ENCODE results near the gene PLK3. TPM values are rescaled to one million over a fixed set of nuclear protein-coding genes. Genes with fewer than 3 reads are reported as not detected.
"Not testable (repeated sequence)": the region's sequence is repeated elsewhere in the genome, so short reads cannot be mapped to it uniquely, and the experiment has no call there.

The PLK3 gene
- total RNA-seq, 4 donors from 2014 or later: 10.6 to 29.3 (median 26.3) TPM

DNA sequence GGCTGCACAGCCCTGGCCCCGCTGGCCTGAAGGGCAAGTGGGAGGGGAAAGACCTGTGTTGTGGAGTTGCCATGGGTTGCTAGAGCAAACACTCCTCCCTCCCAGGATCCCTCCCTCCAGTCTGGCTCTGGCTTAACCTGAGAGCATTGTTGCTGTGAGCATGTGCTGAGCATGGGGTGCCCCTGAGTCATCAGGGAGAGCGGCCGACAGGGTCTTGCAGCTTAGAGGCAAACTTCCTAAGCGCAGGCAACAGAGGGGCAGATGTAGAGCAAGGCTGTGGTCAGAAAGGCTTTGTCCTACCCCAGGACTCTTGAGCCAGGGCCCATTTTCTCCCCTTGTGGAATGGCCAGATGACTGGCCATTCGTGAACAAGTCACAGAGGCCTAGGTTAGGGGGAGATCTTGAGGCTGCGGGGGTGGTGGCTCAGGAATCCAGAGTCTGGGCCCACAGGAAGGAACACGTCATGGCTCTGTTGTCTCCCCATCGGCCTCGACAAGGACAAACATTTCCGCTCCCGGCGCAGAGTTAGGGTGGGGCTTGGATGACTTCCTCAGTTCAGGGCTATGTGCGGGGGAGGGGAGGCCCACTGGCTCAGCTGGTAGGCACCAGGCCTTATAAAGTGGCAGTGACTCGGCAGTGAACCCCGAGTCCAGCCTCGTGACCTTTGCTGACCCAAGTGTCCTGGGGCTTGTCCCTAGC is 7.3 kb downstream of the PLK3 start:
- peak; percentile 97 for DNase-seq (ENCODE audit: low spot score in 2 of 2)
- H3K4me3 ChIP-seq: peak overlapping the region in 3 of 4 donors; percentile 24 to 49 (median 35)
- no peaks in the 10 kb centered on the region for H3K9me3 ChIP-seq
- WGBS, 2 donors: 0 to 3% methylated on average over 5 to 16 of the region's 16 CpGs
- no peaks in the 10 kb centered on the region for H3K27me3 ChIP-seq
- peaks cover 0 to 89% (median 64%) of the 10 kb centered on the region in 4 donors for H3K4me1 ChIP-seq
- peaks cover 0 to 41% (median 6%) of the 10 kb centered on the region in 3 donors for H3K36me3 ChIP-seq
- peak overlapping the region; percentile 97 to 100 (median 100) for H3K27ac ChIP-seq
- TF ChIP-seq EP300 (IDR thresholded peaks at IDR 0.05): peak; percentile 77 to 96
- TF ChIP-seq, protein P1, sequence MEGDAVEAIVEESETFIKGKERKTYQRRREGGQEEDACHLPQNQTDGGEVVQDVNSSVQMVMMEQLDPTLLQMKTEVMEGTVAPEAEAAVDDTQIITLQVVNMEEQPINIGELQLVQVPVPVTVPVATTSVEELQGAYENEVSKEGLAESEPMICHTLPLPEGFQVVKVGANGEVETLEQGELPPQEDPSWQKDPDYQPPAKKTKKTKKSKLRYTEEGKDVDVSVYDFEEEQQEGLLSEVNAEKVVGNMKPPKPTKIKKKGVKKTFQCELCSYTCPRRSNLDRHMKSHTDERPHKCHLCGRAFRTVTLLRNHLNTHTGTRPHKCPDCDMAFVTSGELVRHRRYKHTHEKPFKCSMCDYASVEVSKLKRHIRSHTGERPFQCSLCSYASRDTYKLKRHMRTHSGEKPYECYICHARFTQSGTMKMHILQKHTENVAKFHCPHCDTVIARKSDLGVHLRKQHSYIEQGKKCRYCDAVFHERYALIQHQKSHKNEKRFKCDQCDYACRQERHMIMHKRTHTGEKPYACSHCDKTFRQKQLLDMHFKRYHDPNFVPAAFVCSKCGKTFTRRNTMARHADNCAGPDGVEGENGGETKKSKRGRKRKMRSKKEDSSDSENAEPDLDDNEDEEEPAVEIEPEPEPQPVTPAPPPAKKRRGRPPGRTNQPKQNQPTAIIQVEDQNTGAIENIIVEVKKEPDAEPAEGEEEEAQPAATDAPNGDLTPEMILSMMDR (IDR thresholded peaks at IDR 0.05): peak in 2 of 5 experiments; percentile 27 to 44
- TF ChIP-seq POLR2A (IDR thresholded peaks at IDR 0.05): no peak

DNA sequence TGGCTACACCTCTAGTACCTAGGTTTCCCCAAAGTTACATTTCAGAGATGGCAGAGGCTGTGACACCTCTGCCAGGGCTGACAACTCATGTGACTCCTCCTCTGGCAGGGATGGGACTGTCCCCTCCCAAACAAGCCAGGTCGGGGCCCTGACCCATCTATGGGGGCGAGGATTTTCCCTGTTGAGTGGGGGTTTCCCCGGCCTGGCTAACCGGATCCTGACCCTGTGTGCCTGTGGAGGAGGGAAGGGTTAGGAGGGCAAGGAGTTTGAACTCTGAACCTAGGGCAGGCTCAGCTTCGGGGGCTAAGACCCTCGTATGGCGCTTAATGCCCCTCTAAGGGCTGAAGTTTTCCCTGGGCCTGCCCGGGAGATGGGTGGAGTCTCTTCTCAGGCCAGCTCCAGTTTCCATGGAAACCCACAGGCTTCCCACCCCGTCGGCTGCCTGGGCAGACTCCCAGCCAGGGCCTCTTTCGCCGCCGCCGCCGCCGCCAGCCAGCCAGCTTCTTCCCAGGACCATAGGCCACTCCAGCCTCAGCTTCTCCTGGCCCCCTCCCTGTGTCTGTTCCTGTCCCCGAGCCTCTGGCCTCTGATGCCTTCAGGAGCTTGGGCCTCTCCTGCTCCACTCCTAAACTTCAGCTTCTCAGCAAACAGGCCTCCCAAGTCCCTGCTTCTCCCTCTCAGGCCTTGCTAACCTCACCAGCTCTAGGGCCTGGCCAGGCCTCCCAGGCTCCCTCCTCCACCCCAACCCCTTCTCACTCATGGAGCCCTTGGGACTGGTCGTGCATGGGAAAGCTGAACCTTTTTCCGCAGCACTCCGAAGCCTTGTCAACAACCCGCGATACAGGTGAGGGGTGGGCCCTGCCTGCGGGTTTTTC is 8.1 kb downstream of the PLK3 start, which contains the start of gene BTBD19:
Gene BTBD19 (plus strand): TSS at position 461 of the 875 bp plus-strand sequence. CDS start 298 bp downstream, at position 759.
- Histone ChIP-seq H3K27me3 (no peaks in the 10 kb centered on the region), H3K9me3 (no peaks in the 10 kb centered on the region), H3K4me1 (peaks cover 0 to 89% (median 67%) of the 10 kb centered on the region in 4 donors), H3K36me3 (peaks cover 0 to 33% (median 6%) of the 10 kb centered on the region in 3 donors), H3K4me3 (peak within 1 kb of the TSS; percentile 25 to 49 (median 33)), H3K27ac (peak within 1 kb of the TSS; percentile 97 to 100 (median 100))
- WGBS, 2 donors: 8 to 16% methylated on average over 23 of the region's 23 CpGs
- TF ChIP-seq EP300 (IDR thresholded peaks at IDR 0.05) (peak; percentile 1 to 19), POLR2A (IDR thresholded peaks at IDR 0.05) (peak; percentile 15 to 68)
- TF ChIP-seq, protein P1 (IDR thresholded peaks at IDR 0.05): no peak
- peak; percentile 74 to 79 for DNase-seq (ENCODE audit: low spot score in 2 of 2)

GRCh38 chr1:44808938-44809917 is 9.1 kb downstream of the PLK3 start:
- no peak for DNase-seq (ENCODE audit: low spot score in 2 of 2)
- TF ChIP-seq POLR2A (IDR thresholded peaks at IDR 0.05) (no peak), EP300 (IDR thresholded peaks at IDR 0.05) (peak in 1 of 2 donors; percentile 47)
- TF ChIP-seq, protein P1 (IDR thresholded peaks at IDR 0.05): no peak
- 18 to 20% methylated on average over 5 to 6 of the region's 6 CpGs for WGBS, 2 donors

GRCh38 chr1:44810101-44810761 is 10.1 kb downstream of the PLK3 start:
- Histone ChIP-seq H3K36me3 (peaks cover 0 to 14% (median 0%) of the 10 kb centered on the region in 3 donors), H3K27ac (peak overlapping the region; percentile 97 to 100 (median 100)), H3K4me3 (peak overlapping the region in 1 of 4 donors; percentile 49), H3K4me1 (peaks cover 0 to 96% (median 75%) of the 10 kb centered on the region in 4 donors), H3K27me3 (no peaks in the 10 kb centered on the region), H3K9me3 (no peaks in the 10 kb centered on the region)
- DNase-seq (ENCODE audit: low spot score in 2 of 2): peak in 1 of 2 donors; percentile 43
- 39 to 41% methylated on average over 12 of the region's 12 CpGs for WGBS, 2 donors
- TF ChIP-seq, protein P1 (IDR thresholded peaks at IDR 0.05): no peak
- TF ChIP-seq EP300 (IDR thresholded peaks at IDR 0.05) (no peak), POLR2A (IDR thresholded peaks at IDR 0.05) (no peak)

More at GRCh38 chr1:44808938-44809917, 9.1 kb downstream of the PLK3 start:
- Histone ChIP-seq H3K4me1 (peaks cover 0 to 89% (median 74%) of the 10 kb centered on the region in 4 donors), H3K27me3 (no peaks in the 10 kb centered on the region), H3K9me3 (no peaks in the 10 kb centered on the region), H3K36me3 (peaks cover 0 to 24% (median 4%) of the 10 kb centered on the region in 3 donors), H3K4me3 (peak overlapping the region; percentile 25 to 49 (median 33)), H3K27ac (peak overlapping the region; percentile 97 to 100 (median 100))

DNA sequence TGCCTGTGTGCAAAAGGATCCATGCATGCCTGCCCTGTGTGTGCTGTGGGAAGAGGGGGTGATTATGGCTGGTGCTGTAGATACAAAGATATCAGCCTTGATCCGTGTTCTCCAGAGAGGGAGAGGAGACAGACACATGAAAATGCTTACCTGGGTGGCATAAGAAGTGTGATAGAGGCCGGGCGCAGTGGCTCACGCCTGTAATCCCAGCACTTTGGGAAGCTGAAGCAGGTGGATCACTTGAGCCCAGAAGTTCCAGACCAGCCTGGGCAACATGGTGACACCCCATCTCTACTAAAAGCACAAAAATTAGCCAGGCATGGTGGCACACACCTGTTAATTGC is 10.6 kb downstream of the PLK3 start:
- peaks cover 0 to 91% (median 73%) of the 10 kb centered on the region in 4 donors for H3K4me1 ChIP-seq
- WGBS, 2 donors: 94 to 95% methylated on average over 4 of the region's 4 CpGs
- H3K9me3 ChIP-seq, H3K36me3 ChIP-seq, H3K4me3 ChIP-seq, H3K27me3 ChIP-seq: not testable (repeated sequence)
- peak overlapping the region in 3 of 4 donors; percentile 100 for H3K27ac ChIP-seq
- peak in 1 of 2 donors; percentile 6 for DNase-seq (ENCODE audit: low spot score in 2 of 2)
